Measurements from ENCODE around the gene PTCHD1. TPM values are rescaled to one million over a fixed set of nuclear protein-coding genes. Genes with fewer than 3 reads are reported as not detected.

The PTCHD1 gene
- polyA plus RNA-seq, 10 donors = 0.34 to 1.5 (median 0.75) TPM

GRCh38 chrX:23344904-23345271 lies 10.2 kb downstream of the PTCHD1 start:
- DNase-seq = no peak

GRCh38 chrX:23356189-23356588 lies 21.5 kb downstream of the PTCHD1 start:
- DNase-seq = no peak

- no peak for DNase-seq
Measured at GRCh38 chrX:23364416-23364815, 29.8 kb downstream of the PTCHD1 start.

- DNase-seq = peak in 1 of 3 donors; percentile 21
Measured at GRCh38 chrX:23365541-23365940, 30.9 kb downstream of the PTCHD1 start.

GRCh38 chrX:23366914-23367313 lies 32.3 kb downstream of the PTCHD1 start:
- DNase-seq = no peak

GRCh38 chrX:23369027-23369426 lies 34.4 kb downstream of the PTCHD1 start:
- DNase-seq = no peak

- DNase-seq = no peak
Measured at GRCh38 chrX:23372220-23372902, 37.7 kb downstream of the PTCHD1 start.

GRCh38 chrX:23373129-23373804 lies 38.6 kb downstream of the PTCHD1 start:
- peak in 1 of 3 donors; percentile 34 for DNase-seq

GRCh38 chrX:23374291-23374690 lies 39.6 kb downstream of the PTCHD1 start:
- DNase-seq = no peak

GRCh38 chrX:23376581-23376980 lies 41.9 kb downstream of the PTCHD1 start:
- no peak for DNase-seq

- DNase-seq = no peak
Measured at GRCh38 chrX:23380581-23380980, 45.9 kb downstream of the PTCHD1 start.

- DNase-seq = no peak
Measured at GRCh38 chrX:23381099-23382087, 46.7 kb downstream of the PTCHD1 start.

GRCh38 chrX:23382572-23382971 lies 47.9 kb downstream of the PTCHD1 start:
- no peak for DNase-seq

- DNase-seq = peak; percentile 38 to 69 (median 52)
Measured at GRCh38 chrX:23383411-23383810, 48.8 kb downstream of the PTCHD1 start.

- DNase-seq = no peak
Measured at GRCh38 chrX:23385242-23385641, 50.6 kb downstream of the PTCHD1 start.

- DNase-seq = no peak
Measured at GRCh38 chrX:23386260-23386659, 51.6 kb downstream of the PTCHD1 start.

GRCh38 chrX:23386726-23387125 lies 52.1 kb downstream of the PTCHD1 start:
- DNase-seq = no peak

- DNase-seq = no peak
Measured at GRCh38 chrX:23387550-23388184, 53.0 kb downstream of the PTCHD1 start.

- no peak for DNase-seq
Measured at GRCh38 chrX:23389196-23389792, 54.6 kb downstream of the PTCHD1 start.

GRCh38 chrX:23390979-23391378 lies 56.3 kb downstream of the PTCHD1 start:
- no peak for DNase-seq

GRCh38 chrX:23392195-23392594 lies 57.5 kb downstream of the PTCHD1 start:
- no peak for DNase-seq
